Heart right ventricle (tissue), 16 donors: ENCODE results near the gene GDNF. TPM values are rescaled to one million over a fixed set of nuclear protein-coding genes. Genes with fewer than 3 reads are reported as not detected.
A peak's percentile ranks its signal among the peaks of the same experiment; 100 is the strongest.

Experiments used
- ATAC-seq, 8 donors: fragments of 200-7000 bp; cut with Tn5 transposase; one replicate each; pipeline ENCODE4 v1.9.1; 2020; ENCODE audit warnings: mild to moderate bottlenecking in 8 of 8, moderate library complexity in 8 of 8, moderate number of reproducible peaks in 1 of 8
- DNase-seq, 2 donors: peaks; one replicate each; pipeline ENCODE4 v3.0.0-alpha.2; 2020
- H3K27ac ChIP-seq, 10 donors: fragments of 200-600 bp; sonication (generic) in 2 of 10; one replicate each; pipeline versions ENCODE4 v1.5.0 to v1.8.0; 2020 to 2022; ENCODE audit warnings: mild to moderate bottlenecking in 3 of 10
- H3K27me3 ChIP-seq, 7 donors: fragments of 200-600 bp; one replicate each; pipeline ENCODE4 v1.8.0; 2021 to 2022; ENCODE audit warnings: mild to moderate bottlenecking in 2 of 7
- H3K36me3 ChIP-seq, 9 donors: fragments of 200-600 bp; sonication (generic) in 1 of 9; one replicate each; pipeline versions ENCODE4 v1.5.0 to v1.8.0; 2020 to 2022; ENCODE audit warnings: mild to moderate bottlenecking in 2 of 9
- H3K4me1 ChIP-seq, 9 donors: fragments of 200-600 bp; sonication (generic) in 1 of 9; one replicate each; pipeline versions ENCODE4 v1.5.0 to v1.8.0; 2020 to 2022; ENCODE audit warnings: mild to moderate bottlenecking in 4 of 9
- H3K4me3 ChIP-seq, 10 donors: fragments of 200-600 bp; sonication (generic) in 2 of 10; one replicate each; pipeline versions ENCODE4 v1.5.0 to v1.8.0; 2020 to 2022; ENCODE audit warnings: mild to moderate bottlenecking in 7 of 10, moderate library complexity in 2 of 10
- H3K9me3 ChIP-seq, 11 donors: fragments of 200-600 bp in 10 of 11; sonication (generic) in 2 of 11; one replicate each; pipeline versions ENCODE4 v1.5.0 to v1.8.0; 2013 to 2022; ENCODE audit warnings: mild to moderate bottlenecking in 2 of 11, control low read depth in 1 of 11, moderate library complexity in 1 of 11
- CTCF ChIP-seq, 9 donors: fragments of 200-600 bp; sonication (generic) in 2 of 9; IDR thresholded peaks; one replicate each; pipeline versions ENCODE4 v1.5.0 to v1.8.0; 2021 to 2022; ENCODE audit warnings: antibody characterized with exemption in 9 of 9, mild to moderate bottlenecking in 5 of 9, moderate library complexity in 1 of 9
- WGBS, 2 donors: extraction: QIAGEN DNeasy Blood & Tissue Kit; methylation state at CpG; one replicate each; pipeline ENCODE4 v1.1.7; 2013; ENCODE audit warnings: inconsistent platforms in 1 of 2; 5-methylcytosine and 5-hydroxymethylcytosine counted together
- intact Hi-C, 10 donors: fragments of 100-400 bp; cut with DNase I; formaldehyde crosslinking; loops; one replicate each; pipeline versions ENCODE4 v1.11.1 to v1.14.2; 2022
- polyA plus RNA-seq, 2 donors: library from polyadenylated mRNA; stranded (reverse); fragments of 200-250 nt; gene quantifications; one replicate each; pipeline ENCODE4 v1.2.3, GENCODE V29; 2013
- total RNA-seq, 10 donors: library from RNA; stranded (reverse); fragmentation: NEBNext Ultra II Directional in 3 of 10; extraction: Animal tissue kit (Norgen Biotek cat#: 25700) in 3 of 10; gene quantifications; one replicate each; pipeline versions ENCODE4 v1.2.1 to v1.2.4, GENCODE V29; 2021 to 2023
- donor health status: Arrhythmogenic right ventricular cardiomyopathy.
- donor health status: ischemic (EF 13 %, LVEDD 7.1; RV severe dilation, severe dysfunction).
- donor health status: healthy with polysubstance abuse.
- donor health status: DM: no; HTN: yes; CAD: no.
- donor health status: DM: no; HTN: no; CAD: no.
- donor health status: ischemic (EF 25% LVEDD 6.9; RV normal size, moderate dysfunction).
- donor health status: ischemic (EF 25% LVEDD 5.7; RV mildly dilated, moderate dysfunction).
- donor health status: healthy.
- donor health status: DM: yes; HTN: yes; CAD: no.
- donor health status: Ischemic cardiomyopathy.
- donor health status: ischemic (EF 35%, LVEDD 5.7; RV mildly dilated, moderate dysfunction).
- donor health status: nonischemic (EF 11% LVEDD 7.7; RV severe dilation, severe dysfunction).
- donor health status: DM: yes; HTN: yes; CAD: no.
- donor health status: PGD.
- donor health status: ischemic (EF 29% LVEDD 5.4; RV normal size, mild dysfunction).
- donor health status: nonischemic (EF 23%, LVEDD 6.1; RV moderate dilation, normal function).

Gene GDNF
- total and polyA plus RNA-seq, 12 donors, result 0.04 to 0.94 (median 0.21) TPM; not detected in 3

GRCh38 chr5:37837414-37838032 lies 2.3 kb downstream of the GDNF start:
- Histone ChIP-seq H3K27ac (peak overlapping the region in 2 of 10 donors; percentile 4 to 11), H3K4me3 (peak overlapping the region; percentile 24 to 55 (median 46)), H3K27me3 (peaks cover 20 to 100% (median 99%) of the 10 kb centered on the region in 7 donors), H3K4me1 (peaks cover 0 to 50% (median 39%) of the 10 kb centered on the region in 9 donors), H3K36me3 (no peaks in the 10 kb centered on the region), H3K9me3 (no peaks in the 10 kb centered on the region)
- peak; percentile 60 to 85 (median 79) for TF ChIP-seq CTCF (IDR thresholded peaks at IDR 0.05)
- 2% methylated on average over 38 of the region's 38 CpGs for WGBS, 2 donors
- ATAC-seq (peak; percentile 64 to 87 (median 79)), DNase-seq (peak; percentile 60 to 79)
- intact Hi-C loops, result loop anchor here (1.0 to 10.0 kb wide), 8 partner anchors 65 to 423 kb away; no protein-coding TSS in a partner anchor

GRCh38 chr5:37836592-37837413 lies 3.0 kb downstream of the GDNF start:
- H3K27ac ChIP-seq, result peak overlapping the region in 1 of 10 donors; percentile 4
- ATAC-seq (peak in 6 of 8 donors; percentile 2 to 53 (median 36)), DNase-seq (peak in 1 of 2 donors; percentile 25)

GRCh38 chr5:37836235-37836591 lies 3.6 kb downstream of the GDNF start:
- Histone ChIP-seq H3K36me3 (no peaks in the 10 kb centered on the region), H3K27me3 (peaks cover 20 to 99% (median 95%) of the 10 kb centered on the region in 7 donors), H3K4me1 (peaks cover 0 to 50% (median 39%) of the 10 kb centered on the region in 9 donors), H3K27ac (no peak overlapping the region), H3K4me3 (peak overlapping the region in 9 of 10 donors; percentile 24 to 55 (median 48)), H3K9me3 (no peaks in the 10 kb centered on the region)
- TF ChIP-seq CTCF (IDR thresholded peaks at IDR 0.05), result no peak
- 12 to 17% methylated on average over 16 of the region's 16 CpGs for WGBS, 2 donors
- DNase-seq, result no peak
- intact Hi-C loops, result loop anchor here in 9 of 10 donors (2.0 to 10.0 kb wide), 7 partner anchors 66 to 421 kb away; no protein-coding TSS in a partner anchor
- no peak for ATAC-seq

More at GRCh38 chr5:37836592-37837413, 3.0 kb downstream of the GDNF start:
- Histone ChIP-seq H3K27me3 (peaks cover 20 to 100% (median 97%) of the 10 kb centered on the region in 7 donors), H3K4me1 (peaks cover 0 to 50% (median 39%) of the 10 kb centered on the region in 9 donors), H3K4me3 (peak overlapping the region; percentile 24 to 55 (median 46)), H3K36me3 (no peaks in the 10 kb centered on the region), H3K9me3 (no peaks in the 10 kb centered on the region)
- intact Hi-C loops, result loop anchor here (1.0 to 10.0 kb wide), 8 partner anchors 65 to 422 kb away; no protein-coding TSS in a partner anchor
- no peak for TF ChIP-seq CTCF (IDR thresholded peaks at IDR 0.05)
- WGBS, 2 donors, result 1 to 2% methylated on average over 65 of the region's 65 CpGs

- Histone ChIP-seq H3K36me3 (no peaks in the 10 kb centered on the region), H3K4me1 (peaks cover 0 to 46% (median 36%) of the 10 kb centered on the region in 9 donors), H3K27ac (no peak overlapping the region), H3K9me3 (no peaks in the 10 kb centered on the region), H3K4me3 (no peak overlapping the region), H3K27me3 (peaks cover 20 to 99% (median 92%) of the 10 kb centered on the region in 7 donors)
- intact Hi-C loops, result loop anchor here in 4 of 10 donors (5.0 to 10.0 kb wide), 4 partner anchors 67 to 421 kb away; no protein-coding TSS in a partner anchor
- WGBS, 2 donors, result 53 to 57% methylated on average over 19 of the region's 19 CpGs
- ATAC-seq, result no peak
- no peak for DNase-seq
- no peak for TF ChIP-seq CTCF (IDR thresholded peaks at IDR 0.05)
These were observed 4.4 kb downstream of the GDNF start for GRCh38 chr5:37835380-37835973.
